ENCODE measurements around the gene PSMD2. TPM values are rescaled to one million over a fixed set of nuclear protein-coding genes. Genes with fewer than 3 reads are reported as not detected.

Gene PSMD2
- total RNA-seq, 5 donors from 2014 or later (not counting 1 experiment from before 2014, with no cell fraction given): 134 to 151 (median 149) TPM

- H3K27ac Mint-ChIP-seq: no peak overlapping the region
These were observed 40.1 kb upstream of the PSMD2 start for GRCh38 chr3:184258926-184259325.

GRCh38 chr3:184259396-184259877 lies 39.6 kb upstream of the PSMD2 start:
- H3K36me3 ChIP-seq (ENCODE audit: control insufficient read depth in 2 of 2, extremely low read depth in 1 of 2, insufficient read depth in 1 of 2, low read length in 1 of 2): no peaks in the 10 kb centered on the region
- H3K27ac ChIP-seq (ENCODE audit: low read length): no peak overlapping the region
- H3K36me3 Mint-ChIP-seq: no peaks in the 10 kb centered on the region
- POLR2A ChIA-PET: no interaction called here
- ATAC-seq (replicated peaks in 1 of 4) (no peak), DNase-seq (no peak)
- H3K27me3 Mint-ChIP-seq: peaks cover 11 to 24% of the 10 kb centered on the region in 2 donors
- peak overlapping the region in 1 of 2 donors; percentile 65 for H3K27ac Mint-ChIP-seq
- peaks cover 19 to 31% of the 10 kb centered on the region in 2 experiments for H3K4me1 ChIP-seq (ENCODE audit: control insufficient read depth in 1 of 2, extremely low read depth in 1 of 2, insufficient read depth in 2 of 2, low read length in 2 of 2)
- H3K9me3 Mint-ChIP-seq: no peaks in the 10 kb centered on the region
- WGBS (ENCODE audit: insufficient coverage): 19% methylated on average over 16 of the region's 28 CpGs
- H3K9me3 ChIP-seq: no peaks in the 10 kb centered on the region
- peaks cover 2 to 52% of the 10 kb centered on the region in 2 experiments for H3K27me3 ChIP-seq (replicated peaks in 1 of 2; ENCODE audit: control insufficient read depth in 2 of 2, extremely low read depth in 1 of 2, insufficient read depth in 2 of 2, low read length in 1 of 2)
- CTCF ChIA-PET: interaction anchor here in 1 of 2 donors (0.7 kb wide), 1 partner anchor 108 kb away, joined by 3 read pairs; no protein-coding TSS in a partner anchor
- H3K4me3 Mint-ChIP-seq: peak overlapping the region; percentile 26 to 71 (median 66)
- H3K4me3 ChIP-seq (ENCODE audit: control insufficient read depth in 1 of 2, extremely low read depth in 1 of 2, low read length in 1 of 2): no peak overlapping the region
- peaks cover 18 to 28% (median 25%) of the 10 kb centered on the region in 3 donors for H3K4me1 Mint-ChIP-seq

More at GRCh38 chr3:184258926-184259325, 40.1 kb upstream of the PSMD2 start:
- ATAC-seq (replicated peaks in 1 of 4) (no peak), DNase-seq (no peak)
- no peak overlapping the region for H3K27ac ChIP-seq (ENCODE audit: low read length)
- no peaks in the 10 kb centered on the region for H3K9me3 Mint-ChIP-seq
- H3K36me3 Mint-ChIP-seq: no peaks in the 10 kb centered on the region
- H3K9me3 ChIP-seq: no peaks in the 10 kb centered on the region
- WGBS (ENCODE audit: insufficient coverage): 93% methylated on average over 4 of the region's 5 CpGs
- POLR2A ChIA-PET: no interaction called here
- H3K4me3 ChIP-seq (ENCODE audit: control insufficient read depth in 1 of 2, extremely low read depth in 1 of 2, low read length in 1 of 2): no peak overlapping the region
- H3K4me1 Mint-ChIP-seq: peaks cover 18 to 28% (median 25%) of the 10 kb centered on the region in 3 donors
- peaks cover 11 to 21% of the 10 kb centered on the region in 2 donors for H3K27me3 Mint-ChIP-seq
- H3K4me3 Mint-ChIP-seq: peak overlapping the region; percentile 34 to 71 (median 66)
- peaks cover 19 to 31% of the 10 kb centered on the region in 2 experiments for H3K4me1 ChIP-seq (ENCODE audit: control insufficient read depth in 1 of 2, extremely low read depth in 1 of 2, insufficient read depth in 2 of 2, low read length in 2 of 2)
- H3K36me3 ChIP-seq (ENCODE audit: control insufficient read depth in 2 of 2, extremely low read depth in 1 of 2, insufficient read depth in 1 of 2, low read length in 1 of 2): no peaks in the 10 kb centered on the region
- CTCF ChIA-PET: interaction anchor here in 1 of 2 donors (0.8 kb wide), 1 partner anchor 9 kb away, joined by 3 read pairs; the partner anchor contains the start of gene EEF1AKMT4
- peaks cover 2 to 47% of the 10 kb centered on the region in 2 experiments for H3K27me3 ChIP-seq (replicated peaks in 1 of 2; ENCODE audit: control insufficient read depth in 2 of 2, extremely low read depth in 1 of 2, insufficient read depth in 2 of 2, low read length in 1 of 2)

GRCh38 chr3:184259878-184260723 lies 38.9 kb upstream of the PSMD2 start:
- H3K27ac Mint-ChIP-seq: peak overlapping the region; percentile 36 to 52
- H3K27me3 Mint-ChIP-seq: peaks cover 17 to 30% of the 10 kb centered on the region in 2 donors
- ATAC-seq (replicated peaks in 1 of 4) (peak; percentile 66 to 78 (median 70)), DNase-seq (peak in 18 of 35 experiments; percentile 13 to 68 (median 39))
- Histone ChIP-seq H3K27ac (ENCODE audit: low read length) (no peak overlapping the region), H3K4me3 (ENCODE audit: control insufficient read depth in 1 of 2, extremely low read depth in 1 of 2, low read length in 1 of 2) (peak overlapping the region; percentile 36 to 59), H3K4me1 (ENCODE audit: control insufficient read depth in 1 of 2, extremely low read depth in 1 of 2, insufficient read depth in 2 of 2, low read length in 2 of 2) (peaks cover 19 to 31% of the 10 kb centered on the region in 2 experiments), H3K9me3 (no peaks in the 10 kb centered on the region), H3K27me3 (replicated peaks in 1 of 2; ENCODE audit: control insufficient read depth in 2 of 2, extremely low read depth in 1 of 2, insufficient read depth in 2 of 2, low read length in 1 of 2) (peaks cover 5 to 57% of the 10 kb centered on the region in 2 experiments), H3K36me3 (ENCODE audit: control insufficient read depth in 2 of 2, extremely low read depth in 1 of 2, insufficient read depth in 1 of 2, low read length in 1 of 2) (no peaks in the 10 kb centered on the region)
- peak overlapping the region; percentile 76 to 81 (median 79) for H3K4me3 Mint-ChIP-seq
- CTCF ChIA-PET: interaction anchor here (0.6 to 0.7 kb wide), 2 partner anchors 109 to 951 kb away, joined by 3 read pairs; no protein-coding TSS in a partner anchor
- H3K4me1 Mint-ChIP-seq: peaks cover 18 to 28% (median 25%) of the 10 kb centered on the region in 3 donors
- POLR2A ChIA-PET: no interaction called here
- no peaks in the 10 kb centered on the region for H3K36me3 Mint-ChIP-seq
- WGBS (ENCODE audit: insufficient coverage): 3% methylated on average over 91 of the region's 91 CpGs
- no peaks in the 10 kb centered on the region for H3K9me3 Mint-ChIP-seq

- Histone ChIP-seq H3K9me3 (no peaks in the 10 kb centered on the region), H3K36me3 (ENCODE audit: control insufficient read depth in 2 of 2, extremely low read depth in 1 of 2, insufficient read depth in 1 of 2, low read length in 1 of 2) (no peaks in the 10 kb centered on the region), H3K4me3 (ENCODE audit: control insufficient read depth in 1 of 2, extremely low read depth in 1 of 2, low read length in 1 of 2) (peak overlapping the region; percentile 36 to 59), H3K27ac (ENCODE audit: low read length) (no peak overlapping the region), H3K27me3 (replicated peaks in 1 of 2; ENCODE audit: control insufficient read depth in 2 of 2, extremely low read depth in 1 of 2, insufficient read depth in 2 of 2, low read length in 1 of 2) (peaks cover 5 to 63% of the 10 kb centered on the region in 2 experiments), H3K4me1 (ENCODE audit: control insufficient read depth in 1 of 2, extremely low read depth in 1 of 2, insufficient read depth in 2 of 2, low read length in 2 of 2) (peaks cover 19 to 31% of the 10 kb centered on the region in 2 experiments)
- ChIA-PET POLR2A (no interaction called here), CTCF (interaction anchor here in 1 of 2 donors (0.6 to 1.1 kb wide), 3 partner anchors 33 to 952 kb away, joined by 3 to 20 read pairs (median 3); no protein-coding TSS in a partner anchor)
- H3K27me3 Mint-ChIP-seq: peaks cover 20 to 34% of the 10 kb centered on the region in 2 donors
- DNase-seq (peak in 1 of 35 experiments; percentile 11), ATAC-seq (replicated peaks in 1 of 4) (no peak)
- WGBS (ENCODE audit: insufficient coverage): 2% methylated on average over 49 of the region's 49 CpGs
- peak overlapping the region; percentile 76 to 81 (median 79) for H3K4me3 Mint-ChIP-seq
- H3K27ac Mint-ChIP-seq: peak overlapping the region in 1 of 2 donors; percentile 52
- H3K4me1 Mint-ChIP-seq: peaks cover 18 to 28% (median 25%) of the 10 kb centered on the region in 3 donors
- H3K36me3 Mint-ChIP-seq: no peaks in the 10 kb centered on the region
- no peaks in the 10 kb centered on the region for H3K9me3 Mint-ChIP-seq
These were observed 38.2 kb upstream of the PSMD2 start for GRCh38 chr3:184260724-184261269.

GRCh38 chr3:184261270-184261853 lies 37.7 kb upstream of the PSMD2 start, which contains the start of gene CAMK2N2:
Gene CAMK2N2, minus strand, starts transcription at chr3:184261553. Its CDS starts 268 bp downstream, at chr3:184261285.
- Histone ChIP-seq H3K27ac (ENCODE audit: low read length) (no peak within 1 kb of the TSS), H3K4me1 (ENCODE audit: control insufficient read depth in 1 of 2, extremely low read depth in 1 of 2, insufficient read depth in 2 of 2, low read length in 2 of 2) (peaks cover 19 to 31% of the 10 kb centered on the region in 2 experiments), H3K9me3 (no peaks in the 10 kb centered on the region), H3K27me3 (replicated peaks in 1 of 2; ENCODE audit: control insufficient read depth in 2 of 2, extremely low read depth in 1 of 2, insufficient read depth in 2 of 2, low read length in 1 of 2) (peaks cover 5 to 67% of the 10 kb centered on the region in 2 experiments), H3K4me3 (ENCODE audit: control insufficient read depth in 1 of 2, extremely low read depth in 1 of 2, low read length in 1 of 2) (peak within 1 kb of the TSS; percentile 49 to 71), H3K36me3 (ENCODE audit: control insufficient read depth in 2 of 2, extremely low read depth in 1 of 2, insufficient read depth in 1 of 2, low read length in 1 of 2) (no peaks in the 10 kb centered on the region)
- H3K36me3 Mint-ChIP-seq: no peaks in the 10 kb centered on the region
- H3K27me3 Mint-ChIP-seq: peaks cover 20 to 37% of the 10 kb centered on the region in 2 donors
- no peaks in the 10 kb centered on the region for H3K9me3 Mint-ChIP-seq
- H3K4me1 Mint-ChIP-seq: peaks cover 18 to 28% (median 25%) of the 10 kb centered on the region in 3 donors
- peak; percentile 46 to 67 (median 61) for ATAC-seq (replicated peaks in 1 of 4)
- peak within 1 kb of the TSS; percentile 76 to 84 (median 84) for H3K4me3 Mint-ChIP-seq
- WGBS (ENCODE audit: insufficient coverage): under 1% methylated on average over 42 of the region's 67 CpGs
- H3K27ac Mint-ChIP-seq: peak within 1 kb of the TSS; percentile 36 to 52
- DNase-seq: peak in 19 of 35 experiments; percentile 18 to 68 (median 30)
- ChIA-PET CTCF (interaction anchor here in 1 of 2 donors (0.6 to 1.1 kb wide), 2 partner anchors 33 to 35 kb away, joined by 3 to 20 read pairs; no protein-coding TSS in a partner anchor), POLR2A (no interaction called here)

Data from T-cell (primary cell).